ENCODE data around the gene BUD31. TPM values are rescaled to one million over a fixed set of nuclear protein-coding genes. Genes with fewer than 3 reads are reported as not detected.
"Not testable (repeated sequence)": the region's sequence is repeated elsewhere in the genome, so short reads cannot be mapped to it uniquely, and the experiment has no call there.

BUD31 gene
- total RNA-seq, 1 donor from 2014 or later: 127 TPM

DNA sequence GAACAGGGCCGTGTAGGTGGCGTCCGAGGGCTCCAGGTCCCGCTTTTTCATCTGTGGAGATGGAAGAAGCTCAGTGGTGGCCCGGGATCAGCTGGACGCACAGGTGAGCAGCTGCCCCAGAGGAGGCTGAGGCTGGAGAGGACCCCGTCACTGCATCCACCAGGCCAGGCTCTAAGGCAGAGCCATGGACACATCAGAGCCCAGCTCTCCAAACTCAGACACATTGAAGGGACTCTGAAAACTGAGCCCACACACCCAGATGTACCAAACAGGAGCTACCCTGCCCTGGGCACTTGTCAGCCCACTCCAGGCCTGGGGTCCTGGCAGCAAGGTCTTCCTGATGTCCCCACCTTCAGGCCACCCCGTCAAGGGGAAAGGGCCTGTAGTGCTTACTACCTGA is 21.0 kb downstream of the BUD31 start:
- no peak for DNase-seq (ENCODE audit: low spot score)

GRCh38 chr7:99431756-99432540 is 23.2 kb downstream of the BUD31 start:
- not testable (repeated sequence) for DNase-seq (ENCODE audit: low spot score)

GRCh38 chr7:99433158-99433557 is 24.4 kb downstream of the BUD31 start:
- no peak for DNase-seq (ENCODE audit: low spot score)

DNA sequence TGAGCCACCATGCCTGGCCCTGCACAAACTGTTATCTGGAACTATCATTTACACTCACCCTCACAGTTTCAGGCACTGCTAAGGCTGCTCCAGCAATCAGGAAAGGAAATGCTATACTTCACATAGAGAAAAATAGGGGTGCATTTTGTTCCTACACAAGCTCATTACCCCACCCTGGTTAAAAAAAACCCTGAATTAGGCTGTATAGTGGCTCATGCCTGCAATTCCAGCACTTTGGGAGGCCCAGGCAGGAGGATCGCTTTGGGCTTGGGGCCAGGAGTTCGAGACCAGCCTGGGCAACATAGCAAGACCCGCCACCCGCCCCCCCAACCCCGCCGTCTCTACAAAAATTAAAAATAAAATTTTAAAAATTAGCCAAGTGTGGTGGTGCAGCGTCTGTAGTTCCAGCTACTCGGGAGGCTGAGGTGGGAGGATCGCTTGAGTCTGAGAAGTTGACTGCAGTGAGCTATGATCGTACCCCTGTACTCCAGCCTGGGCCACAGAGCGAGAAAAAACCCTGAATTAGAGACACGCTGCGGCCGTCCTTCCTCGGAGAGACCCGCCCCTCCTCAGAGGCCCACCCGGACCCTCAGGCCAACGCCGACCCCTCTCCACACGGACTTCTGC is 29.3 kb downstream of the BUD31 start:
- DNase-seq (ENCODE audit: low spot score): no peak

DNA sequence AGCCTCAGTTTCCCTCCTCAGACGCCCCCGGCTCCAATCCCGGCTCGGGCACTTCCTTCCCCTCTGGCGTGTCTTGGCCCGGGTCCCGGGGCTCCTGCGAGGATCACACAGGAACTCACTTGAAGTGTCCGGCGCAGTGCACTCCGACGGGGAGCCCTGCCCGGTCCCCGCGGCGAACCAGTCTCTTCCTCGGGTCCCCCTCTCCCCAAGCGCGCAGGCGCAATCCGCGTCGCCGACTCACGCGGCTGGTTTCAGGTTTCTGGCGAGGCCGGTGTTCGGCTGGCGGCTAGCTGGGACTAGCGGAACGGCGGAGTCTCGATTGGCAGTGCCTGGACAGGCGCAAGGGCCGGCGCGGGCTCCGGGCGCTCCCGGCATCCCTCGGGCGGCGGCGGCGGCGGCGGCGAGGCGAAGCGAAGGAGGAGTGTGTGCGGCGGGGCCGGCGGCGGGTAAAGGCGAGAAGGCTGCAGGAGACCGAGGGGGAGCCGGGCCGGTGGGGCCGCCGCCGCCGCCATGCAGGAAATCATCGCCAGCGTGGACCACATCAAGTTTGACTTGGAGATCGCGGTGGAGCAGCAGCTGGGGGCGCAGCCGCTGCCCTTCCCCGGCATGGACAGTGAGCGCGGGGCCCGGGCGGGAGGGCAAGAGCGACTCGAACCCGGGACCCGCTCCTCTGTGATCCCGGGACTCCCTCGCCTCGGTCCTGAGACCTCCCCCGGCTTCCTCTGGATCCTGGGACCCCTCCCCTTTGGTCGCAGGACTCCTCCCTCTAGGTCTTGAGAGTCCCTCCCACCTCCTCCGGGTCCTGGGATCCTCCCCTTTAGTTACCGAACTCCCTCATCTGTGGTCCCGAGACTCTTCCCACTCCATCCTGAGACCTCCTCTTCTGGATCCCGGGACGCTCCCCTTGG is 30.1 kb downstream of the BUD31 start, which contains the start of the genes CPSF4 and PTCD1:
TSS of gene CPSF4 (plus strand) at position 371 of the 908 bp plus-strand sequence. CDS start at position 511, 140 bp downstream.
TSS of gene PTCD1 (minus strand) at position 226 of the 908 bp plus-strand sequence. CDS start 3,556 bp downstream, outside the sequence.
- peak; percentile 98 for DNase-seq (ENCODE audit: low spot score)

DNA sequence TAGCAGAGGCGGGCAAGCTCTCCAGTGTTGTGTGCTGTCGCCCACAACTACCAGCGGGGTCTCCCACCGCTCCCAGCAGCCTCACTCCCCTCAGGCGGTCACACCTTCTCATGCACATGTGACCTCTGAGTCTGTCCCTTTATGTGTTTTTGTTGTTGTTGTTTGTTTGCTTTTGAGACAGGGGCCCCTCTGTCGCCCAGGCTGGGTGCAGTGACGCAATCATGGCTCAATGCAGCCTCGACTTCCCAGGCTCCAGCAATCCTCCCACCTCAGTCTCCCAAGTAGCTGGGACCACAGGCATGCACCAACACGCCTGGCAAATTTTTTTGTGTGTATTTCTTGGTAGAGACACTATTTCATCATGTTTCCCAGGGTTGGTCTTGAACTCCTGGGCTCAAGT is 31.4 kb downstream of the BUD31 start:
- no peak for DNase-seq (ENCODE audit: low spot score)

GRCh38 chr7:99446096-99446495 is 37.3 kb downstream of the BUD31 start:
- DNase-seq (ENCODE audit: low spot score): no peak

- DNase-seq (ENCODE audit: low spot score): no peak
These were observed 39.2 kb downstream of the BUD31 start for GRCh38 chr7:99447943-99448342.

DNA sequence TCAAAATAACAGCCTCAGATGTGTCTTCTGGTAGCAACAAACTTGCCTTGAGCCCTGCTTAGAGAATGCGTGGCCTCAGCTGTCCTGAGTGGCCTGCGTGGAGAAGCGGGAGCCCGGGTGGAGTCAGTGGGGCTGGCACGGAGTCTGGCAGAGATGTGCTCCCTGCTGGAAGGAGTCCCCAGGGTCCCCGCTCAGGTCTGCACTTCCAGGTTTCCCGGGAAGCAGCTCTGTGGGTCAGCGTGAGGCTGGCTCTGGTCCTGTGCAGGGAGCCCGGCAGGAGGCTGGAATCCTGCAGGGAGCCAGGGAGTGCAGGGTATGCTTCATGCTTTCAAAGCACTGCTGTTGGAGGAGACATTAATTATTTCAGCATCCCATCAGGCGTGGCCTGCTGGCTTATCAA is 40.1 kb downstream of the BUD31 start:
- DNase-seq (ENCODE audit: low spot score): no peak

DNA sequence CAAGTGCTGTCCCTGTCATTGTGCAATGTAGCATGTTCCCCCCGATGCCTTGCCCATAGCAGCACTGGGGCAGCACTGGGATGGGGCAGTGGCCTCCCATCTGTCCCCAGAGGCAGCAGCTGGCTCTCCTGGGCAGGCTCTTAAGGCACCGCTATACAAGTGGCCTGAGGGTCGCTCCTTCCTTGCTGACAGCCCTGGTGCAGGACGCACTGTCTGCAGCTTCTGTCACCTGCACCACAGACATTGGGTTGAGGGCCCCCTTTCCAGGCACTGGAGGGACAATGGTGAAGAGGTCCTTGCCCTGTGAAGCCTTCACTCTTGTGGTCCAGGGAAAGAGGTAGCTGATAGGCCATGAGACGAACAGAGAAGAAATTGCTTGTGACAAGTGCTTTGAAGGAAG is 40.6 kb downstream of the BUD31 start:
- DNase-seq (ENCODE audit: low spot score): no peak

GRCh38 chr7:99451936-99452335 is 43.2 kb downstream of the BUD31 start:
- no peak for DNase-seq (ENCODE audit: low spot score)

- DNase-seq (ENCODE audit: low spot score): no peak
These were observed 43.8 kb downstream of the BUD31 start for GRCh38 chr7:99452541-99452940.

DNA sequence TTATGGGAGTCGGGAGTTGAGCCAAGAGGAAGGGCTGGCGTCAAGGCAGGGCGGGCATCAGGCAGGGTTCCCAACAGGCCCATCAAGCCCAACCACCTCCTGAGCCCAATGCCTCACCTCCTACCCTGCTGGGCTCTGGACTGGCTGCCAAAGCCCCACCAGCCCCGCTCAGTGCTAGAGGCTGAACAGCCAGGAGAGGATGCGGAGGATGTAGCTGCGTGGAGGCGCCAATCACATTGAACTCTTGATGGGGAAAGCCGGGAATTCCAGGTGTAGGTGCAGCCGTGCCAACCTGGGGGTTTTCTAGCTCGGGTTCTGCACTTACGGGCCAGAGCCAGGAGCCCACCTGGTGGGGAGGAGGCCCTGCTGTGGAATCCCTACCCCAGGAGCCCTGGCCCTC is 44.3 kb downstream of the BUD31 start:
- no peak for DNase-seq (ENCODE audit: low spot score)

GRCh38 chr7:99455874-99456273 is 47.1 kb downstream of the BUD31 start:
- no peak for DNase-seq (ENCODE audit: low spot score)

GRCh38 chr7:99456288-99456687 is 47.5 kb downstream of the BUD31 start:
- no peak for DNase-seq (ENCODE audit: low spot score)

- no peak for DNase-seq (ENCODE audit: low spot score)
These were observed 48.4 kb downstream of the BUD31 start for GRCh38 chr7:99457050-99457649.

DNA sequence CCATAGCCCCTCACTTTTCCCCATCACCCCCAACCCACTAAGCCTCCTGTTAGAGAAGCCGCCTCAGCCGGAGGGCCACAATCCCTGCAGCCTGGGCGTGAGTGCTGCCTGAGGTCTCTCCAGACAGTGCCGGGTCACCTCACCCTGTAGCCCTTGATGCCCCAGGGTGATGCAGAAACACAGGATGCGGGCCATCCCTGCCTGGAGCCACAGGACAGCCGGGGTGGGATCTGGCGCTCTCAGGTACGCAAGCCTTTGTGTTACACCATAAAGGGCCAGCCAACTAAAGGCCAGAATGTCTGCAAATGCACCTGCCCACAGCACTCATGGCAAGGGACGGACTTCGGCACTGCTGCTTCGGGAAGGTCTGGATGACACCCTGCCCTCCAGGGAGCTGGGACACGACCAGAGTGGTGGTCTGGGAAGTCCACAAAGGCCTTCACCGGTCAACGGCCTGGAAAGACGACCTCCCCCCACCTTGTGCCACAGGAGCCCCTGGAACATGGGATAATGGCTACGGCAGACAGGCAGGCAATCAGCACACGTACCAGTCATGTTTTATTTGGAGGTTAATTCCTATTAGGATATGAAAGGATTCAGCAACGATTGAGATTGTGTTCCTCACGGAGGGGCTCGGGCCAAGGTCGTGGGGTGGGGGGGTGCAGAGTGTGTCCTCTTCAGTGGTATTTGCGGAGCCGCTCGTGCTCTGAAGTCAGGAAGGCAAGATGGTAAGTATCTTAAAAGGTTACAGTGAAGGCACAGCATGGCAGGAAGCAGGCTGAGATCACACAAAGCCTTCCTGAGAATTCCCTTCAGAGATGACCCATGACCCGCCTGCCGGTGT is 49.1 kb downstream of the BUD31 start:
- DNase-seq (ENCODE audit: low spot score): no peak

DNA sequence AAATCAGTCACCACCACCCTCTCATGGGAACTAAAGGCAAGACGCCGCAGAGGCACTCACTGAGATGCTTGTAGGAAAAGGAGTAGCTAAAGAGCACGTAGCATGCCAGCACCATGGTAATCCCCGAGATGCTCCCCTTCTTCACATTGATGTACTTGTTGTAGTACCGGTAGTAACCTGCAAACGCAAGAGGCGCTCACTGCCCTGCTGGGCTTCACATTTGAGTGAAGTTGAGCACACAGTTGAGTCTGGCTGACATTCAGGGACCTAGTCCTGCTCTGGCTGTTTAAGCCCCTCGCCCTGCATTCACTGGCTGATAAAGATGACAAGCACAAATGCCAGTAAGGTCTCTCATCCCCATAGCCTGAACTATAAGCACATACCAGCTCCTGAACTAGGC is 50.3 kb downstream of the BUD31 start:
- no peak for DNase-seq (ENCODE audit: low spot score)

- DNase-seq (ENCODE audit: low spot score): no peak
These were observed 51.9 kb downstream of the BUD31 start for GRCh38 chr7:99460651-99461050.

DNA sequence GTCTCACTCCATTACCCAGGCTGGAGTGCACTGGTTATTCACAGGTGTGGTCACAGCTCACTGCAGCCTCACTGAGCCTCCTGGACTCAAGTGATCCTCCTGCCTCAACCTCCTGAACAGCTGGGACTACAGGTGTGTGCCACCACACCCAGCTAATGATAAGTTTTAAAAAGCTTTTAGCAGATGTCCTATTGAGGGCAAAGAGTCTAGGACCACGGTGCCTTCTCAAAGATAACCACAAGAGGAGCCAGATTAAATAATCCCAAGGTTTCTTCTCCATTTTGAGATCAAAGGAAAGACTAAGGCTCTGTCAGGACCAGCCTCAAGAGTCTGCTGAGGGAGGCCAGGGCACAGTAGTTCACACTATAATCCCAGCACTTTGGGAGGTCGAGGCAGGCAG is 52.5 kb downstream of the BUD31 start:
- DNase-seq (ENCODE audit: low spot score): no peak

GRCh38 chr7:99465421-99465768 is 56.6 kb downstream of the BUD31 start:
- DNase-seq (ENCODE audit: low spot score): no peak

Data from umbilical cord (tissue), 2 donors.